Activated B cell treated with CpG ODN at 0.5 μM for 24 hours (primary cell): ENCODE measurements around the gene IER5L. TPM values are rescaled to one million over a fixed set of nuclear protein-coding genes. Genes with fewer than 3 reads are reported as not detected.

Source experiments
- ATAC-seq: fragments of 200-7000 bp; cut with Tn5 transposase; one replicate; pipeline ENCODE4 v1.10.0; 2021; ENCODE audit warnings: low read depth, mild to moderate bottlenecking, moderate library complexity
- CTCF ChIA-PET: fragments of 350-600 bp; sonication (Branson Sonifier 250); formaldehyde crosslinking; loops from one replicate; lab custom pipeline; 2021; ENCODE audit warnings: antibody characterized with exemption; lab: Charles Lee
- POLR2A ChIA-PET: fragments of 350-600 bp; sonication (Branson Sonifier 250); formaldehyde crosslinking; loops from one replicate; lab custom pipeline; 2021; ENCODE audit warnings: antibody characterized with exemption; lab: Charles Lee
- DNase-seq: peaks from one replicate; pipeline ENCODE4 v3.0.0; 2022
- H3K27ac Mint-ChIP-seq: one replicate; pipeline ENCODE4 v1.8.0; 2020; ENCODE audit warnings: mixed read lengths
- H3K27me3 Mint-ChIP-seq: one replicate; pipeline ENCODE4 v1.8.0; 2021; ENCODE audit warnings: mixed read lengths
- H3K36me3 Mint-ChIP-seq: one replicate; pipeline ENCODE4 v1.8.0; 2021; ENCODE audit warnings: low read depth, mixed read lengths
- H3K4me1 Mint-ChIP-seq: one replicate; pipeline ENCODE4 v1.8.0; 2021; ENCODE audit warnings: mixed read lengths
- H3K4me3 Mint-ChIP-seq: one replicate; pipeline ENCODE4 v1.8.0; 2020; ENCODE audit warnings: mild to moderate bottlenecking, mixed read lengths
- H3K9me3 Mint-ChIP-seq: one replicate; pipeline ENCODE4 v1.8.0; 2020; ENCODE audit warnings: mixed read lengths
- intact Hi-C: fragments of 100-400 bp; cut with micrococcal nuclease; formaldehyde crosslinking; loops from one replicate; pipeline ENCODE4 v1.15.1; 2024
- total RNA-seq: library from RNA; stranded (reverse); gene quantifications from 2 replicates; pipeline ENCODE4 v1.2.3, GENCODE V29; 2022
- TF ChIP-seq, protein P1 (sequence below): fragments of 200-600 bp; IDR thresholded peaks from one replicate; pipeline ENCODE4 v1.8.0; 2022; ENCODE audit warnings: antibody characterized with exemption, mild to moderate bottlenecking

The IER5L gene
- total RNA-seq, 1 donor from 2014 or later = 1.9 TPM

- ChIA-PET CTCF (no interaction called here), POLR2A (no interaction called here)
- ATAC-seq (no peak), DNase-seq (no peak)
- peaks cover 5% of the 10 kb centered on the region for H3K4me1 Mint-ChIP-seq
- intact Hi-C loops = no loop called here
- H3K9me3 Mint-ChIP-seq = no peaks in the 10 kb centered on the region
- H3K27ac Mint-ChIP-seq = no peak overlapping the region
- no peaks in the 10 kb centered on the region for H3K36me3 Mint-ChIP-seq
- TF ChIP-seq, protein P1, sequence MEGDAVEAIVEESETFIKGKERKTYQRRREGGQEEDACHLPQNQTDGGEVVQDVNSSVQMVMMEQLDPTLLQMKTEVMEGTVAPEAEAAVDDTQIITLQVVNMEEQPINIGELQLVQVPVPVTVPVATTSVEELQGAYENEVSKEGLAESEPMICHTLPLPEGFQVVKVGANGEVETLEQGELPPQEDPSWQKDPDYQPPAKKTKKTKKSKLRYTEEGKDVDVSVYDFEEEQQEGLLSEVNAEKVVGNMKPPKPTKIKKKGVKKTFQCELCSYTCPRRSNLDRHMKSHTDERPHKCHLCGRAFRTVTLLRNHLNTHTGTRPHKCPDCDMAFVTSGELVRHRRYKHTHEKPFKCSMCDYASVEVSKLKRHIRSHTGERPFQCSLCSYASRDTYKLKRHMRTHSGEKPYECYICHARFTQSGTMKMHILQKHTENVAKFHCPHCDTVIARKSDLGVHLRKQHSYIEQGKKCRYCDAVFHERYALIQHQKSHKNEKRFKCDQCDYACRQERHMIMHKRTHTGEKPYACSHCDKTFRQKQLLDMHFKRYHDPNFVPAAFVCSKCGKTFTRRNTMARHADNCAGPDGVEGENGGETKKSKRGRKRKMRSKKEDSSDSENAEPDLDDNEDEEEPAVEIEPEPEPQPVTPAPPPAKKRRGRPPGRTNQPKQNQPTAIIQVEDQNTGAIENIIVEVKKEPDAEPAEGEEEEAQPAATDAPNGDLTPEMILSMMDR = no peak
- H3K27me3 Mint-ChIP-seq = peaks cover 47% of the 10 kb centered on the region
- H3K4me3 Mint-ChIP-seq = no peak overlapping the region
Measured at GRCh38 chr9:129223551-129224208, 45.6 kb upstream of the IER5L start.

GRCh38 chr9:129222819-129223218, 44.8 kb upstream of the IER5L start:
- no peak overlapping the region for H3K27ac Mint-ChIP-seq
- CTCF ChIA-PET = no interaction called here
- no peaks in the 10 kb centered on the region for H3K9me3 Mint-ChIP-seq
- POLR2A ChIA-PET = no interaction called here
- H3K36me3 Mint-ChIP-seq = no peaks in the 10 kb centered on the region
- intact Hi-C loops = no loop called here
- TF ChIP-seq, protein P1 = no peak
- ATAC-seq (no peak), DNase-seq (no peak)
- peaks cover 5% of the 10 kb centered on the region for H3K4me1 Mint-ChIP-seq
- H3K4me3 Mint-ChIP-seq = no peak overlapping the region
- peaks cover 49% of the 10 kb centered on the region for H3K27me3 Mint-ChIP-seq

DNA sequence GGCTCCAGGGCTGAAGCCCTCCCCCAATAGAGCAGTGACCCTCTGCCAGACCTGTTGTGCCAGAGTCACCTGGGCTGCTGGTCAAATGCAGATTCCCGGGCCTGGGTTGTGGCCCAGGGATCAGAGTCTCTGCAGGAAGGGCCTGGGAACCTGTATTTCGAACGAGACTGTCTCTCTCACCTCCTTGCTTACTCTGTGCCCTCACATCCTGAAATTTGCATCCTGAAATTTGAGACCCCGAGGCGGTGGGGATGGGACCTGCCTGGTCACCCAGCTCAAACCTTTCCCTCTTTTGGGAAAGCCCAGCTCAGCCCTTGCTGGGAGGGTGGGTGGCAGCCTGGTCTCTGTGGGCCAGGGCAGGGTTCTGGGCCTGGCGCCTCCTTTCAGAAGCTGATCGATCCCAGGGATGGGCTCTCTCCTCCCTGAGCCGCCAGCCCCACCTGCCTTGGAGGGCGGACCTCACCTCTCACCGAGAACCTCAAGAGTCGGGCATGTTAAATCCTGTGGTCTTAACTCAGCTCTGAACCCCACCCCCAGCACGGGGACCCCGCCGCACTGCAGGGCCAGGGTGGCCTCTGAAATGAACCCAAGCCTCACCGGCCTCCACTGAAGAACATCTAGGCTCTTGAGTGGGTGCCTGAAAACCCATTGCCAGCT, 44.0 kb upstream of the IER5L start:
- no peaks in the 10 kb centered on the region for H3K9me3 Mint-ChIP-seq
- peaks cover 49% of the 10 kb centered on the region for H3K27me3 Mint-ChIP-seq
- ChIA-PET CTCF (interaction anchor here (0.9 kb wide), 1 partner anchor 98 kb away, joined by 3 read pairs; no protein-coding TSS in a partner anchor), POLR2A (no interaction called here)
- H3K4me3 Mint-ChIP-seq = no peak overlapping the region
- no peak for DNase-seq
- peaks cover 5% of the 10 kb centered on the region for H3K4me1 Mint-ChIP-seq
- H3K27ac Mint-ChIP-seq = no peak overlapping the region
- intact Hi-C loops = no loop called here
- ATAC-seq = no peak
- no peaks in the 10 kb centered on the region for H3K36me3 Mint-ChIP-seq
- TF ChIP-seq, protein P1 = no peak

DNA sequence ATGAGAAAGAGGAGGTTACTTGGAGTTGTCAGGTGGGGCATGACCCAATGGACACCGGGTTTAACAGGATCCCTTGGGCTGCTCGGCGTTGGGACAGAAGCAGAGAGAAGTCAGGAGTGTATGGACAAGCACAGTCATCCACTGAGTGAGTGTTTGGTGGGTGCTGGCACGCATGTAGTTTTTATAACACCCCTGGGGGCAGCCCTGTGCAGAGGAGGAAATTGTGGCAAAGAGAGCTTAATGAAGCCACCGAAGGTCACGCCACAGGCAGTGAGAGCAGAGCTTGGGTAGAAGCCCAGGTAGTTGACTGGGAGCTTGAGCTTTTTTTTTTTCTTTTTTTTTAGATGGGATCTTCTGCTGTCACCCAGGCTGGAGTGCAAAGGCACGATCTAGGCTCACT, 43.2 kb upstream of the IER5L start:
- TF ChIP-seq, protein P1 = no peak
- no peak overlapping the region for H3K4me3 Mint-ChIP-seq
- H3K4me1 Mint-ChIP-seq = peaks cover 5% of the 10 kb centered on the region
- ChIA-PET POLR2A (interaction anchor here (0.5 kb wide), 1 partner anchor 1822 kb away, joined by 4 read pairs; no protein-coding TSS in a partner anchor), CTCF (interaction anchor here (0.9 kb wide), 1 partner anchor 99 kb away, joined by 3 read pairs; no protein-coding TSS in a partner anchor)
- ATAC-seq (peak; percentile 42), DNase-seq (no peak)
- no peaks in the 10 kb centered on the region for H3K9me3 Mint-ChIP-seq
- no peak overlapping the region for H3K27ac Mint-ChIP-seq
- peaks cover 49% of the 10 kb centered on the region for H3K27me3 Mint-ChIP-seq
- intact Hi-C loops = no loop called here
- no peaks in the 10 kb centered on the region for H3K36me3 Mint-ChIP-seq

DNA sequence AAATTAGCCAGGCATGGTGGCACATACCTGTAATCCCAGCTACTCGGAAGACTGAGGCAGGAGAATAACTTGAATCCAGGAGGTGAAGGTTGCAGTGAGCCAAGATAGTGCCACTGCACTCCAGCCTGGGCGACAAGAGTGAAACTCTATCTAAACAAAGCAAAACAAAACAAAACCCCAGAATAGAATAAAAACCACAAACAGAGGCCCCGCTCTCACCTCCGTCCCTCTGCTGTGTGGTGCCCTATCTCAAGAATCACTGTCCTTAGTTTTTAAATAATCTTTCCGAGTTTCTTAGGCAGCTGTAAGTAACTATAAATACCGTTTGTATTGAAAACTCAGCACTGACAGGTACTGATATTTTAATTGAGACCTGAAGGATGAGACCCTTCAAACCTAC, 42.7 kb upstream of the IER5L start:
- no peaks in the 10 kb centered on the region for H3K9me3 Mint-ChIP-seq
- no peak overlapping the region for H3K4me3 Mint-ChIP-seq
- CTCF ChIA-PET = no interaction called here
- intact Hi-C loops = no loop called here
- DNase-seq (no peak), ATAC-seq (no peak)
- peaks cover 48% of the 10 kb centered on the region for H3K27me3 Mint-ChIP-seq
- TF ChIP-seq, protein P1 = no peak
- no peaks in the 10 kb centered on the region for H3K36me3 Mint-ChIP-seq
- no peak overlapping the region for H3K27ac Mint-ChIP-seq
- H3K4me1 Mint-ChIP-seq = peaks cover 5% of the 10 kb centered on the region
- POLR2A ChIA-PET = interaction anchor here (0.5 kb wide), 1 partner anchor 1821 kb away, joined by 4 read pairs; no protein-coding TSS in a partner anchor
